NCI-H2196 treated with DMSO at 0.1 percent for 48 hours (cell line): ENCODE measurements around the gene ERBB4.
"Not testable (repeated sequence)": the region's sequence is repeated elsewhere in the genome, so short reads cannot be mapped to it uniquely, and the experiment has no call there.

Experiments
- DNase-seq: peaks from one replicate; lab custom pipeline; 2025; ENCODE audit not compliant: unreplicated experiment; lab: John Stamatoyannopoulos, UW

The ERBB4 gene

DNA sequence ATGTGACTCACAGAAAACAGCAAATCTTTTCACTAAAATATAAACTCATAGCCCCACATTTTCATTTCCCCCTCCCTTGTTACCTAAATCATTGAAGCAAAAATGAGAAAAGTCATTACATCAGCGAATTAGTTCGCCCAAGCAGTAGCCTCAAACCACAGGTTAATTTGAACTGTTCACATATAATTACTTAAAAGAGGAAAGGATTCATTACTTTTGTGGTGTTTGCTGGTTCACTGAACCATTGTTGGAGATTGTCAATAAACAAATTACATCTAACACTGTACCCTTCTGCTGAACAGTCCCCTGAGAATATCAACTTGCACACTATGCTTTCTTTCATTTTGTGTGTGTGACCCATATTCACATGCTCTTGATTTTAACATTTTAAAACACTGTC is 238.7 kb downstream of the ERBB4 start:
- no peak for DNase-seq

GRCh38 chr2:212299333-212299732 is 239.3 kb downstream of the ERBB4 start:
- no peak for DNase-seq

GRCh38 chr2:212295571-212295970 is 243.0 kb downstream of the ERBB4 start:
- no peak for DNase-seq

DNA sequence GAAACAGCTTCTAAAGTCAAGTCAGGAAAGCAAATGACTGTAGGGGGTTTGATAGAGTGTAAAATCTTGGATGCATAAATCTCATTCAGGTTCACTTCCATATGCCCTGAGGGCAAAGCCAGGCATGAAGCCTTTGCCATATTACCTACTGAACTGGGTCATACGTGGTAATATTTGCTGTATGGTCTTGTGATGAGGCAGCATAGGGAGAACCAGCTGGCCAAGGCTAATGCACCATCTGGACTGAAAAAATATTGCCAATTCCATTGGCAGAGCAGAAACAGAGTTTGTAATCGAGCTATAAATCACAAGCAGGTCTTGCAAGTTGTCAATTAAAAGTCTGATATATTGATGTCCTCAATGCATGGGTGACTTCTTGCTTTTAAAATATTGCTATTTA is 243.8 kb downstream of the ERBB4 start:
- DNase-seq = no peak

DNA sequence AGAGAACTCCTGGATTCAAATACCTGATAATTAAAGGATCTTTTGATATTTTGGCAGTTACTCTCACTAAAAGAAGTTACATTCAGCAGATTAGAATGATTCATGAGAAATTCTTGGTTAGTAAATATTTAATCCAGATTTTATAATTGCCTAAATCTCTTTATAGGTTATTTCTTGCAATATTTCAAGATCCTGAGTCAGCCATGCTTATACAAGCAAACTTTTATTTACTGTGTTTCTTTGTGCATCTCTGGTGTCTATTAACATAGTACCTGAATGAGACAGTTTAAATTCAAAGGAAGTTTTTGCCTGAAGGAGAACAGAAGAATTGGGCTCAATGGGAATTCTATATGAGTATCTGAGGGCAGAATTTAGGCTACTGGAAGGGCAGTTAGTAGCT is 249.3 kb downstream of the ERBB4 start:
- no peak for DNase-seq

GRCh38 chr2:212288308-212288707 is 250.3 kb downstream of the ERBB4 start:
- DNase-seq = no peak

DNA sequence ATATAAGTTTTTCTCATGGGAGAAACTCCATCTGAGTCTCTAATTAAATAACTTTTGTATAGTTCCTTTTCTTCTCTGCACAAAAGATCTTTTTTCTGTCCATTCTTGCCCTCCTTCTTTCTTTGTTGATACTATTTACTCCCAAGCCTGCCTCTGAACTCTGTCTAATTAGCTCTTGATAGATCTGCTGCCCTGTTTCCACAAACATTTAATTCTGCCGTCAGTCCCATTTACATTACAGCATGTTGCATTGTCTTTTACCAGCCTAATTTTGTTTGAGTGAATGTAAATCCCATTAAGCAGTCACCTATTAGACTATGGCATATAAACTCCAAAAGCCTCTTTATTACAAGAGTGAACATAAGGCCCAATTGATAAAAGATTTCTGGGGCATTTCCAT is 254.4 kb downstream of the ERBB4 start:
- no peak for DNase-seq

DNA sequence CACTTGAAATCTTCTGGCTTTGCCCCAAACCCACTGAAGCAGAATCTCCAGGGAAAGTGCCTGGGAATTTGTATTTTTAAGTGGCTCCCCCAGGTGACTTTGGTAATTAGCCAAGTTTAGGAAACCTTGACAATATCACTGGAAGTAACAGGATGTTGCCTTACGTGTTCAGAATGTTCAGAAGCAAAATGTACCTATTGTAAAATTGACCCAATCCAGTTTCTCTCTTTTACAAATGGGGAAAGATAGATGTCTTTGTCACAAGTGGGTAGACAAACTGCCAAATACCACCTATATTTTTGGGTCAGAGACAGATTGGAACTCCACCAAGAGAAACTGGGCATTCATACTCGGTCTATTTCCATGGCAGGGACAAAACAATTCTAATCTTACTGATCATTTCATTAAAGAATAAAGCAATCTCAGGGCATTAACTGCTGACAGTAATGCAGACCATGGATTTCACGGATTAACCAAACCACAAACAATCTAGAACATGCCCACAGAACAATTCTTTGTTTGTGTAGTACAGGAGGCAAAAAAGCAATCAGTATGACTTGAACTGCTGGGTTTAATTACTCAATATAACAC is 255.8 kb downstream of the ERBB4 start:
- DNase-seq = no peak

GRCh38 chr2:212276813-212277212 is 261.8 kb downstream of the ERBB4 start:
- no peak for DNase-seq

- DNase-seq = no peak
Observed at GRCh38 chr2:212274215-212274614, 264.4 kb downstream of the ERBB4 start.

DNA sequence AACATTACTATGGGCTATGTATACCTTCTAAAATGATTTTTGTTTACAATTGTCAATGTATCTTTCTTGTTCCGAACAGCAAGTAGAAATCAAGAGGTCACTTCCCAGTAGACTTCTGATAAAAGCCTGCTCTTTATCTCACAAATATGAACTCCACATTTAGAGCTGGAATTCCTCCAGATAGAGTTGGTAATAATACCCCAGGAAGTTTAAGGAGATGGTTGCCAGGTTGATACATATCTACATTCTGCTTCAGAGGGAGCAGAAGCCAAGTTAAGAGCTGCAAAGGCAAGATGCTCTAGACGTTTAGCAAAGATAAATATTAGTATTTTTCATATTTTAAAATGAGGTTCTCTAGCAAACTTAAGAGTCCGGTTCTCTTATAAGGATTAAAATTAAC is 267.0 kb downstream of the ERBB4 start:
- no peak for DNase-seq

DNA sequence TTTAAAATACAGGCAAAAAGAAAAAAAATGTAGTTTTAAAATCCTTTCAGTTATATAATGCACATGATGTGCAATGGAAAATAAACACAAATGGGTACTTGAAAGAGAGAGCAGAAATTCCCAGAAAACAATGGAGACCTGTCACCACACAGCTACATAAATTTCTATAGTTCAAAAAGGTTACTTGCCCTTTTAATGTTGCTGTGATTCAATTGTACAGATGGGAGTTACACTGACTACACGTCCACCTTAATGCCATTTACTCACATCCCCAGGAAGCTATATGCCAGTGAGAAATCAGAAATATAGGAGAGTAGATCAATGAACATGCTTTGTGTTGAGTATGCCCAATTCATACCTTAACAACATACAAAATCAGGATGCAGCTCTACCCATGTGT is 269.6 kb downstream of the ERBB4 start:
- DNase-seq = no peak

- no peak for DNase-seq
Observed at GRCh38 chr2:212266297-212266696, 272.3 kb downstream of the ERBB4 start.

DNA sequence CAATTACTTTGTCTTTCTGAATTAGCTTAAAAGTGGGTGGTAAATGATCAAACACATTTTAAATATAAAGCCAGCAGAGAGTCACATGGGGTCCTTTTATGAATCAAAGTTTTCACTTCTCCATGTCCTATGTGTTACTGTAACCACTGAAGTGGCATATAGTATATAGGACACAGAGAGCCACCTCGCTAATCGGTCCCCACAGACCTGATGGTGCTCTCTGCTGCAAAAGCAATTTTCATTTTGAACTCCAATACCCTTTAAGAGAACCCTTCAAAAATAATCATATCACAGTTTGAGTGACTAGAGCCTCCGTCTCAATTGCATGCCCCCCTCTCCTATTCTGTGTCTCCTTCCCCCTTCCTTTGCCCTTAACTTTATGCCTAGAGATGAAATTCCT is 272.8 kb downstream of the ERBB4 start:
- no peak for DNase-seq

- no peak for DNase-seq
Observed at GRCh38 chr2:212264187-212264586, 274.4 kb downstream of the ERBB4 start.

DNA sequence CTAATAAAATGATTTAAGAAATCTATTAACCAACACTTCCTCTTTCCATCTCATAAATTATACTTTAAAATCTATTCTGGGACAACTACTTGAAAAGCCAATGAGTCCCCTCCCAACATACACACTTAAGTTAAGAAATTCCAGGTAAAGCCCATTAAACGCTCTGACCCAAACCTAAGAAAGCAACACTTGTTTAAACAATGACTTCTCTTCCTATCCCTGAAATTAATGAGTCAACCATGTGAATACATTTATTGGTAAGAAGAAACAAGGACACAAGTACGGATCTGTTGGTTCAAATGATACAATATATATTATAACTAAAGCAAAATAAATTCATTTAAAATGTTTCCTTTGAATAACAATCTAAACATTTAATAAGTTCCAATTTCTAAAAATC is 279.4 kb downstream of the ERBB4 start:
- no peak for DNase-seq

GRCh38 chr2:212254339-212254738 is 284.3 kb downstream of the ERBB4 start:
- DNase-seq = no peak

- DNase-seq = no peak
Observed at GRCh38 chr2:212249451-212249850, 289.2 kb downstream of the ERBB4 start.

GRCh38 chr2:212245880-212246279 is 292.7 kb downstream of the ERBB4 start:
- DNase-seq = no peak

DNA sequence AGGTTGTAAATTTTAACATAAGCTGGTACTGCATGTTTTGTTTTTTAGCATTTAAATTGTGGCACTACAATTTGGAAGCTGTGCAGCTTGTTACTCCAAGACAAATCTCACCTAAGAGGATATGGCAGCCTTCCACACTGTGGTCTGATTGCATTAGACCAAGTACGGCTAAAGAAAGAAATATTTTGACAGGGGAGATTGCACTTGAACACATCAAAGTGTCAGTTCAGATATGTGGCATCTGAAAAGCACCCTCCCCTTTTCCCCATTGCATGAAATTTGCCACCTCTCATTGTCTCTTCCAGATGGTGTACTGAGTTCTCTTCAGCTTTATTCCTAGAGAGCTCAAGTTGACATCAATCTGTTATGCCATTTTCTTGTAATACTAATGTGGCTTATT is 295.9 kb downstream of the ERBB4 start:
- no peak for DNase-seq

DNA sequence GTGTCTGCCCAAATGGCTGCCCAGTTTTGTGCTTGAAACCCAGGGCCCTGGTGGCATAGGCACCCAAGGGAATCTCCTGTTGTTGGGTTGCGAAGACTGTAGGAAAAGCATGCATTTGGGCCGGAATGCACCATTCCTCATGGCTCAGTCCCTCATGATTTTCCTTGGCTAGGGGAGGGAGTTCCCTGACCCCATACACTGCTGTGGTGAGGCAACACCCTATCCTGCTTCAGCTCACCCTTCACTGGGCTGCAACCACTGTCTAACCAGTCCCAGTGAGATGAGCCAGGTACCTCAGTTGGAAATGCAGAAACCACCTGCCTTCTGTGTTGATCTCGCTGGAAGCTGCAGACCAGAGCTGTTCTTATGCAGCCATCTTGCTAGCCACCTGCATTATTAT is 300.4 kb downstream of the ERBB4 start:
- not testable (repeated sequence) for DNase-seq

DNA sequence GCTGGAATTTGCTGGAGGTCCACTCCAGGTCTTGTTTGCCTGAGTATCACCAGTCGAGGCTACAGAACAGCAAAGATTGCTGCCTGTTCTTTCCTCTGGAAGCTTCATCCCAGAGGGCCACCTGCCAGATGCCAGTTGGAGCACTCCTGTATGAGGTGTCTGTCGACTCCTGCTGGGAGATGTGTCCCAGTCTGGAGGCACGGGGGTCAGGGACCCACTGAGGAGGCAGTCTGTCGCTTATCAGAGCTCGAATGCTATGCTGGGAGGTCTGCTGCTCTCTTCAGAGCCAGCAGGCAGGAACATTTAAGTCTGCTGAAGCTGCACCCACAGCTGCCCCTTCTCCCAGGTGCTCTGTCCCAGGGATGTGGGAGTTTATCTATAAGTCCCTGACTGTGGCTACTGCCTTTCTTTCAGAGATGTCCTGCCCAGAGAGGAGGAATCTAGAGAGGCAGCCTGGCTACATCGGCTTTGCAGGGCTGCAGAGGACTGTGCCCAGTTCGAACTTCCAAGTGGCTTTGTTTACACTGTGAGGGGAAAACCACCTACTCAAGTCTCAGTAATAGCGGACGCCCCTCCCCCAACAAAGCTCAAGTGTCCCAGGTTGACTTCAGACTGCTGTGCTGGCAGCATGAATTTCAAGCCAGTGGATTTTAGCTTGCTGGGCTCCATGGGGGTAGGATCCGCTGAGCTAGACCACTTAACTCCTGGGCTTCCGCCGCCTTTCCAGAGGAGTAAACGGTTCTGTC is 301.1 kb downstream of the ERBB4 start:
- DNase-seq = no peak

DNA sequence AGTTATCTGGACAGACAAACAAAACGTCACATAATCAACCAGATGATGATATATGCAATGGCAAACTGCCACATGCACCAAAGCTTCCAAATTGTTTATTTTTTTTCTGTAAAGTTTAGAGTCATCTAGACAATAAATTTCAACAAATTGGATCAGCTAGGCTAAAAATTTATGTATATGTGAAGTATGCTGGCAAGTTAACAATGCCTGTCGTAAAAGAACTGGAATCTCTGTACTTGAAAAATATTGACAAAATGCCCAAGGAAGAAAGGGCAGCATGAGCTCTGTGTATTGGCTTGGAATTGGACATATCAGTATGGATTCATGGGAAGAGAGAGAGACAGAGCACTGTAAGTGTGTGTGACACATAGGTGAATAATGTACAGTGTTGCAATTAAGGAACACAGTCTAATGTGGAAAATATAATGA is 309.8 kb downstream of the ERBB4 start:
- DNase-seq = no peak
